ENCODE measurements around the gene NGDN.
A peak's percentile ranks its signal among the peaks of the same experiment; 100 is the strongest.

NGDN gene

GRCh38 chr14:23494223-23494622 lies 24.7 kb downstream of the NGDN start:
- no peak for TF ChIP-seq CTCF (IDR thresholded peaks at IDR 0.05; ENCODE audit: low read depth, low read length)
- DNase-seq (ENCODE audit: low read depth, low spot score) = peak; percentile 22
- in situ Hi-C loops (cut with HindIII; ENCODE audit: low sequenced_read_pairs) = no loop called here
- no peak overlapping the region for H3K4me3 ChIP-seq (ENCODE audit: low read depth, low read length)

- TF ChIP-seq CTCF (IDR thresholded peaks at IDR 0.05; ENCODE audit: low read depth, low read length) = no peak
- in situ Hi-C loops (cut with HindIII; ENCODE audit: low sequenced_read_pairs) = no loop called here
- DNase-seq (ENCODE audit: low read depth, low spot score) = no peak
- peak overlapping the region; percentile 22 for H3K4me3 ChIP-seq (ENCODE audit: low read depth, low read length)
Measured at GRCh38 chr14:23512156-23512555, 42.7 kb downstream of the NGDN start.

GRCh38 chr14:23513005-23513817 lies 43.7 kb downstream of the NGDN start:
- no peak for TF ChIP-seq CTCF (IDR thresholded peaks at IDR 0.05; ENCODE audit: low read depth, low read length)
- no peak for DNase-seq (ENCODE audit: low read depth, low spot score)
- in situ Hi-C loops (cut with HindIII; ENCODE audit: low sequenced_read_pairs) = no loop called here
- H3K4me3 ChIP-seq (ENCODE audit: low read depth, low read length) = no peak overlapping the region

- in situ Hi-C loops (cut with HindIII; ENCODE audit: low sequenced_read_pairs) = no loop called here
- TF ChIP-seq CTCF (IDR thresholded peaks at IDR 0.05; ENCODE audit: low read depth, low read length) = no peak
- H3K4me3 ChIP-seq (ENCODE audit: low read depth, low read length) = no peak overlapping the region
- DNase-seq (ENCODE audit: low read depth, low spot score) = no peak
Measured at GRCh38 chr14:23513818-23514643, 44.5 kb downstream of the NGDN start.

GRCh38 chr14:23514644-23514957 lies 45.1 kb downstream of the NGDN start:
- DNase-seq (ENCODE audit: low read depth, low spot score) = no peak
- in situ Hi-C loops (cut with HindIII; ENCODE audit: low sequenced_read_pairs) = no loop called here
- no peak overlapping the region for H3K4me3 ChIP-seq (ENCODE audit: low read depth, low read length)
- no peak for TF ChIP-seq CTCF (IDR thresholded peaks at IDR 0.05; ENCODE audit: low read depth, low read length)

- H3K4me3 ChIP-seq (ENCODE audit: low read depth, low read length) = no peak overlapping the region
- in situ Hi-C loops (cut with HindIII; ENCODE audit: low sequenced_read_pairs) = no loop called here
- TF ChIP-seq CTCF (IDR thresholded peaks at IDR 0.05; ENCODE audit: low read depth, low read length) = no peak
- no peak for DNase-seq (ENCODE audit: low read depth, low spot score)
Measured at GRCh38 chr14:23517650-23518326, 48.3 kb downstream of the NGDN start.
